Activated naive CD8-positive, alpha-beta T cell treated with anti-CD3 and anti-CD28 coated beads, Interleukin-2, amount 50 U/mL, for 24 hours (primary cell): ENCODE measurements around the gene FRK.

Source experiments
- ATAC-seq: fragments of 150-1000 bp; cut with Tn5 transposase; one replicate; pipeline ENCODE4 v1.10.0; 2021
- DNase-seq: peaks from one replicate; pipeline ENCODE4 v3.0.0; 2021
- H3K27ac Mint-ChIP-seq: one replicate; pipeline ENCODE4 v1.8.0; 2021; ENCODE audit warnings: mild to moderate bottlenecking, mixed read lengths
- H3K27me3 Mint-ChIP-seq: one replicate; pipeline ENCODE4 v1.8.0; 2021; ENCODE audit warnings: mixed read lengths
- H3K36me3 Mint-ChIP-seq: one replicate; pipeline ENCODE4 v1.8.0; 2021; ENCODE audit warnings: low read depth, mixed read lengths
- H3K4me1 Mint-ChIP-seq: one replicate; pipeline ENCODE4 v1.8.0; 2021; ENCODE audit warnings: mixed read lengths
- H3K4me3 Mint-ChIP-seq: one replicate; pipeline ENCODE4 v1.8.0; 2021; ENCODE audit warnings: mild to moderate bottlenecking, moderate library complexity, mixed read lengths
- H3K9me3 Mint-ChIP-seq: one replicate; pipeline ENCODE4 v1.8.0; 2021; ENCODE audit warnings: mixed read lengths

The FRK gene

GRCh38 chr6:116033687-116034303 is 26.9 kb downstream of the FRK start:
- Mint-ChIP-seq H3K27ac (no peak overlapping the region), H3K27me3 (peaks cover 19% of the 10 kb centered on the region)

GRCh38 chr6:116030770-116031169 is 29.9 kb downstream of the FRK start:
- ATAC-seq (no peak), DNase-seq (no peak)
- peaks cover 20% of the 10 kb centered on the region for H3K27me3 Mint-ChIP-seq
- no peaks in the 10 kb centered on the region for H3K9me3 Mint-ChIP-seq
- no peaks in the 10 kb centered on the region for H3K4me1 Mint-ChIP-seq
- no peaks in the 10 kb centered on the region for H3K36me3 Mint-ChIP-seq
- no peak overlapping the region for H3K4me3 Mint-ChIP-seq
- H3K27ac Mint-ChIP-seq: no peak overlapping the region

More at GRCh38 chr6:116033687-116034303, 26.9 kb downstream of the FRK start:
- Mint-ChIP-seq H3K9me3 (no peaks in the 10 kb centered on the region), H3K36me3 (no peaks in the 10 kb centered on the region), H3K4me3 (no peak overlapping the region), H3K4me1 (no peaks in the 10 kb centered on the region)
- ATAC-seq: no peak
- no peak for DNase-seq

- Mint-ChIP-seq H3K27me3 (peaks cover 17% of the 10 kb centered on the region), H3K27ac (no peak overlapping the region), H3K4me1 (peaks cover 2% of the 10 kb centered on the region), H3K36me3 (no peaks in the 10 kb centered on the region), H3K9me3 (no peaks in the 10 kb centered on the region), H3K4me3 (no peak overlapping the region)
- ATAC-seq (no peak), DNase-seq (no peak)
Measured at GRCh38 chr6:116029535-116029934, 31.2 kb downstream of the FRK start.

- no peak overlapping the region for H3K4me3 Mint-ChIP-seq
- peaks cover 15% of the 10 kb centered on the region for H3K27me3 Mint-ChIP-seq
- ATAC-seq (no peak), DNase-seq (no peak)
- H3K36me3 Mint-ChIP-seq: no peaks in the 10 kb centered on the region
- peaks cover 2% of the 10 kb centered on the region for H3K4me1 Mint-ChIP-seq
- H3K9me3 Mint-ChIP-seq: no peaks in the 10 kb centered on the region
- no peak overlapping the region for H3K27ac Mint-ChIP-seq
Measured at GRCh38 chr6:116028233-116028632, 32.5 kb downstream of the FRK start.

GRCh38 chr6:116027801-116028200 is 32.9 kb downstream of the FRK start:
- DNase-seq (no peak), ATAC-seq (no peak)
- Mint-ChIP-seq H3K4me3 (no peak overlapping the region), H3K36me3 (no peaks in the 10 kb centered on the region), H3K9me3 (no peaks in the 10 kb centered on the region), H3K27me3 (peaks cover 15% of the 10 kb centered on the region), H3K4me1 (peaks cover 2% of the 10 kb centered on the region), H3K27ac (no peak overlapping the region)

- ATAC-seq: no peak
- H3K36me3 Mint-ChIP-seq: no peaks in the 10 kb centered on the region
Measured at GRCh38 chr6:116025405-116025804, 35.3 kb downstream of the FRK start.

GRCh38 chr6:116022841-116023445 is 37.7 kb downstream of the FRK start:
- Mint-ChIP-seq H3K36me3 (no peaks in the 10 kb centered on the region), H3K4me1 (peaks cover 5% of the 10 kb centered on the region), H3K27ac (no peak overlapping the region), H3K4me3 (no peak overlapping the region), H3K27me3 (peaks cover 4% of the 10 kb centered on the region), H3K9me3 (no peaks in the 10 kb centered on the region)
- DNase-seq (no peak), ATAC-seq (no peak)

More at GRCh38 chr6:116025405-116025804, 35.3 kb downstream of the FRK start:
- no peaks in the 10 kb centered on the region for H3K9me3 Mint-ChIP-seq
- no peak overlapping the region for H3K27ac Mint-ChIP-seq
- H3K4me3 Mint-ChIP-seq: no peak overlapping the region
- H3K4me1 Mint-ChIP-seq: peaks cover 2% of the 10 kb centered on the region
- peaks cover 10% of the 10 kb centered on the region for H3K27me3 Mint-ChIP-seq
- no peak for DNase-seq

- Mint-ChIP-seq H3K4me3 (no peak overlapping the region), H3K36me3 (no peaks in the 10 kb centered on the region), H3K27ac (no peak overlapping the region), H3K27me3 (peaks cover 10% of the 10 kb centered on the region), H3K4me1 (peaks cover 11% of the 10 kb centered on the region), H3K9me3 (no peaks in the 10 kb centered on the region)
- no peak for ATAC-seq
- no peak for DNase-seq
Measured at GRCh38 chr6:116020738-116021137, 40.0 kb downstream of the FRK start.

- H3K4me3 Mint-ChIP-seq: no peak overlapping the region
- H3K27me3 Mint-ChIP-seq: peaks cover 14% of the 10 kb centered on the region
- no peaks in the 10 kb centered on the region for H3K9me3 Mint-ChIP-seq
- H3K4me1 Mint-ChIP-seq: peaks cover 9% of the 10 kb centered on the region
- ATAC-seq: peak; percentile 28
- no peak overlapping the region for H3K27ac Mint-ChIP-seq
- no peaks in the 10 kb centered on the region for H3K36me3 Mint-ChIP-seq
- no peak for DNase-seq
Measured at GRCh38 chr6:116019428-116019827, 41.3 kb downstream of the FRK start.

GRCh38 chr6:116018976-116019375 is 41.7 kb downstream of the FRK start:
- ATAC-seq: no peak

GRCh38 chr6:116017546-116018295 is 43.0 kb downstream of the FRK start:
- H3K9me3 Mint-ChIP-seq: no peaks in the 10 kb centered on the region
- H3K4me1 Mint-ChIP-seq: peaks cover 9% of the 10 kb centered on the region
- no peaks in the 10 kb centered on the region for H3K36me3 Mint-ChIP-seq
- peaks cover 14% of the 10 kb centered on the region for H3K27me3 Mint-ChIP-seq
- no peak overlapping the region for H3K27ac Mint-ChIP-seq
- no peak overlapping the region for H3K4me3 Mint-ChIP-seq
- no peak for DNase-seq
- ATAC-seq: no peak

More at GRCh38 chr6:116018976-116019375, 41.7 kb downstream of the FRK start:
- H3K4me1 Mint-ChIP-seq: peaks cover 9% of the 10 kb centered on the region
- peaks cover 14% of the 10 kb centered on the region for H3K27me3 Mint-ChIP-seq
- no peak overlapping the region for H3K4me3 Mint-ChIP-seq
- no peaks in the 10 kb centered on the region for H3K36me3 Mint-ChIP-seq
- H3K9me3 Mint-ChIP-seq: no peaks in the 10 kb centered on the region
- H3K27ac Mint-ChIP-seq: peak overlapping the region; percentile 5
- no peak for DNase-seq

- H3K9me3 Mint-ChIP-seq: no peaks in the 10 kb centered on the region
- H3K36me3 Mint-ChIP-seq: no peaks in the 10 kb centered on the region
- peaks cover 16% of the 10 kb centered on the region for H3K27me3 Mint-ChIP-seq
- H3K4me1 Mint-ChIP-seq: peaks cover 12% of the 10 kb centered on the region
- ATAC-seq: no peak
- H3K4me3 Mint-ChIP-seq: no peak overlapping the region
- no peak for DNase-seq
- H3K27ac Mint-ChIP-seq: no peak overlapping the region
Measured at GRCh38 chr6:116016846-116017545, 43.7 kb downstream of the FRK start.

GRCh38 chr6:116015983-116016382 is 44.7 kb downstream of the FRK start:
- H3K4me1 Mint-ChIP-seq: peaks cover 21% of the 10 kb centered on the region
- H3K27me3 Mint-ChIP-seq: peaks cover 14% of the 10 kb centered on the region
- no peaks in the 10 kb centered on the region for H3K36me3 Mint-ChIP-seq
- DNase-seq (no peak), ATAC-seq (no peak)
- H3K9me3 Mint-ChIP-seq: no peaks in the 10 kb centered on the region
- H3K4me3 Mint-ChIP-seq: no peak overlapping the region
- H3K27ac Mint-ChIP-seq: no peak overlapping the region

GRCh38 chr6:116015561-116015960 is 45.1 kb downstream of the FRK start:
- H3K27ac Mint-ChIP-seq: no peak overlapping the region
- H3K4me3 Mint-ChIP-seq: no peak overlapping the region
- DNase-seq (no peak), ATAC-seq (no peak)
- no peaks in the 10 kb centered on the region for H3K9me3 Mint-ChIP-seq
- H3K36me3 Mint-ChIP-seq: no peaks in the 10 kb centered on the region
- peaks cover 14% of the 10 kb centered on the region for H3K27me3 Mint-ChIP-seq
- peaks cover 23% of the 10 kb centered on the region for H3K4me1 Mint-ChIP-seq
